IMR-90 (cell line): ENCODE data around the gene BTBD9. TPM values are rescaled to one million over a fixed set of nuclear protein-coding genes. Genes with fewer than 3 reads are reported as not detected.

Experiments
- ATAC-seq: fragments of 200-7000 bp; cut with Tn5 transposase; 2 replicates; pipeline ENCODE4 v1.9.1; 2020; ENCODE audit warnings: low read depth, mild to moderate bottlenecking, moderate library complexity
- BruUV-seq: library from RNA; stranded (reverse); fragments of 400-500 nt; replicated peaks from 2 replicates; lab custom pipeline; 2021; lab: Mats Ljungman, UMichigan
- CTCF ChIA-PET: fragments of 300-600 bp; formaldehyde crosslinking; extraction: SDS; loops from one replicate; lab custom pipeline; 2021; ENCODE audit warnings: antibody characterized with exemption; lab: Yijun Ruan, JAX
- POLR2A ChIA-PET: fragments of 300-600 bp; sonication (Branson Sonifier 250); formaldehyde crosslinking; loops from one replicate; lab custom pipeline; 2022; ENCODE audit warnings: antibody characterized with exemption; ENCODE audit not compliant: unreplicated experiment; lab: Charles Lee
- DNase-seq: peaks from one replicate; pipeline ENCODE4 v3.0.0; 2013
- H2AFZ ChIP-seq: replicated peaks from 2 replicates; pipeline ENCODE3; 2013; ENCODE audit warnings: low read length, mild to moderate bottlenecking; ENCODE audit not compliant: poor library complexity
- H2AK5ac ChIP-seq: 2 replicates; pipeline ENCODE4 v1.6.1; 2013; ENCODE audit warnings: low read depth, low read length, inconsistent platforms
- H2AK9ac ChIP-seq: replicated peaks from 2 replicates; pipeline ENCODE3; 2013; ENCODE audit warnings: mild to moderate bottlenecking, low read depth, low read length, moderate library complexity; ENCODE audit not compliant: poor library complexity
- H2BK120ac ChIP-seq: 2 replicates; pipeline ENCODE4 v1.6.1; 2013; ENCODE audit warnings: low read depth, low read length, inconsistent platforms
- H2BK15ac ChIP-seq: 3 replicates; pipeline ENCODE4 v1.6.1; 2013; ENCODE audit warnings: low read depth, low read length, inconsistent platforms
- H2BK20ac ChIP-seq: 2 replicates; pipeline ENCODE4 v1.6.1; 2013; ENCODE audit warnings: low read depth, mild to moderate bottlenecking, inconsistent platforms, low read length, moderate library complexity
- H2BK5ac ChIP-seq: 2 replicates; pipeline ENCODE4 v1.6.1; 2013; ENCODE audit warnings: mild to moderate bottlenecking, low read depth, low read length, inconsistent platforms; ENCODE audit not compliant: poor library complexity, severe bottlenecking
- H3K14ac ChIP-seq: replicated peaks from 2 replicates; pipeline ENCODE4 v1.6.1; 2013; ENCODE audit warnings: low read depth, low read length, inconsistent platforms
- H3K18ac ChIP-seq: 2 replicates; pipeline ENCODE4 v1.6.1; 2013; ENCODE audit warnings: low read depth, low read length, control low read depth
- H3K23ac ChIP-seq: 2 replicates; pipeline ENCODE4 v1.6.1; 2013; ENCODE audit warnings: low read depth, low read length, inconsistent platforms
- H3K27ac ChIP-seq: 2 replicates; pipeline ENCODE4 v1.5.1; 2013; ENCODE audit warnings: mild to moderate bottlenecking, control low read depth, low read length; ENCODE audit not compliant: insufficient read depth
- H3K27me3 ChIP-seq: 2 replicates; pipeline ENCODE4 v1.6.1; 2013; ENCODE audit warnings: low read length; ENCODE audit not compliant: control insufficient read depth, insufficient read depth
- H3K36me3 ChIP-seq: 2 replicates; pipeline ENCODE4 v1.6.1; 2013; ENCODE audit warnings: low read length, mixed read lengths; ENCODE audit not compliant: control insufficient read depth, insufficient read depth
- H3K4ac ChIP-seq: 2 replicates; pipeline ENCODE4 v1.6.1; 2013; ENCODE audit warnings: low read depth, low read length, inconsistent platforms
- H3K4me1 ChIP-seq: 2 replicates; pipeline ENCODE4 v1.6.1; 2013; ENCODE audit warnings: low read length, mixed read lengths; ENCODE audit not compliant: control insufficient read depth, insufficient read depth
- H3K4me2 ChIP-seq: 2 replicates; pipeline ENCODE4 v1.6.1; 2013; ENCODE audit warnings: low read depth, mild to moderate bottlenecking, control low read depth, low read length, moderate library complexity
- H3K4me3 ChIP-seq: 2 replicates; pipeline ENCODE4 v1.5.1; 2013; ENCODE audit warnings: low read depth, mild to moderate bottlenecking, control low read depth, low read length, moderate library complexity; ENCODE audit not compliant: insufficient read depth
- H3K56ac ChIP-seq: 2 replicates; pipeline ENCODE4 v1.6.1; 2013; ENCODE audit warnings: low read length, inconsistent platforms; ENCODE audit not compliant: insufficient read depth; ENCODE audit errors: extremely low read depth
- H3K79me1 ChIP-seq, 2 experiments: 2 replicates each; pipeline ENCODE4 v1.6.1; 2013; ENCODE audit warnings: low read length in 2 of 2, inconsistent platforms in 1 of 2, low read depth in 1 of 2
- H3K9ac ChIP-seq: 2 replicates; pipeline ENCODE4 v1.6.1; 2013; ENCODE audit warnings: low read depth, low read length, control low read depth
- H3K9me1 ChIP-seq: 2 replicates; pipeline ENCODE4 v1.6.1; 2013; ENCODE audit warnings: low read length, inconsistent platforms; ENCODE audit not compliant: insufficient read depth
- H3K9me3 ChIP-seq: 2 replicates; pipeline ENCODE4 v1.6.1; 2013; ENCODE audit warnings: low read length; ENCODE audit not compliant: control insufficient read depth, insufficient read depth
- H4K20me1 ChIP-seq: 2 replicates; pipeline ENCODE4 v1.6.1; 2013; ENCODE audit warnings: low read length, inconsistent platforms; ENCODE audit not compliant: insufficient read depth
- H4K5ac ChIP-seq: 2 replicates; pipeline ENCODE4 v1.6.1; 2013; ENCODE audit warnings: mild to moderate bottlenecking, low read depth, low read length, control low read depth
- H4K8ac ChIP-seq, 2 experiments: 2 replicates each; pipeline ENCODE4 v1.6.1; 2013; ENCODE audit warnings: low read depth in 2 of 2, low read length in 2 of 2, control low read depth in 1 of 2, inconsistent platforms in 1 of 2
- H4K91ac ChIP-seq: 2 replicates; pipeline ENCODE4 v1.6.1; 2013; ENCODE audit warnings: low read depth, low read length, inconsistent platforms; ENCODE audit not compliant: insufficient read depth
- RAD21 ChIP-seq: IDR thresholded peaks from 2 replicates; pipeline ENCODE4 v1.6.1; 2012; ENCODE audit warnings: low read length, improper control_type of control experiment
- WGBS, 2 experiments: methylation state at CpG; one replicate each; pipeline versions ENCODE4 v1.1.5 to v1.1.7; 2013; ENCODE audit warnings: missing lambda C conversion rate in 2 of 2; ENCODE audit not compliant: insufficient read length in 1 of 2; ENCODE audit errors: extremely low coverage in 2 of 2; 5-methylcytosine and 5-hydroxymethylcytosine counted together
- dilution Hi-C: fragments of 300-500 bp; cut with HindIII; formaldehyde crosslinking; loops from one replicate; pipeline ENCODE4 v1.14.3; 2018; ENCODE audit warnings: low sequenced_read_pairs; ENCODE audit not compliant: unreplicated experiment
- in situ Hi-C: fragments of 300-500 bp; cut with MboI; formaldehyde crosslinking; loops from 3 replicates; pipeline ENCODE4 v1.14.3; 2019; ENCODE audit warnings: low sequenced_read_pairs, inconsistent platforms, mixed read lengths
- intact Hi-C: fragments of 100-400 bp; cut with micrococcal nuclease; formaldehyde crosslinking; loops from 2 replicates; pipeline ENCODE4 v1.10.0; 2022
- polyA plus RNA-seq, 3 experiments: library from polyadenylated mRNA; depleted of rRNA; stranded (reverse); fragments of >200 nt; gene quantifications; 2 replicates each; pipeline ENCODE4 v1.2.3, GENCODE V29; 2012; ENCODE audit warnings: low replicate concordance in 1 of 3
- total RNA-seq: library from RNA; depleted of rRNA; stranded (reverse); fragments of >200 nt; gene quantifications from 2 replicates; pipeline ENCODE4 v1.2.3, GENCODE V29; 2012

The BTBD9 gene
- total and polyA plus RNA-seq, 2 of the 4 experiments (the other 2 are of a cell fraction), result 4.1 to 22.0 TPM

DNA sequence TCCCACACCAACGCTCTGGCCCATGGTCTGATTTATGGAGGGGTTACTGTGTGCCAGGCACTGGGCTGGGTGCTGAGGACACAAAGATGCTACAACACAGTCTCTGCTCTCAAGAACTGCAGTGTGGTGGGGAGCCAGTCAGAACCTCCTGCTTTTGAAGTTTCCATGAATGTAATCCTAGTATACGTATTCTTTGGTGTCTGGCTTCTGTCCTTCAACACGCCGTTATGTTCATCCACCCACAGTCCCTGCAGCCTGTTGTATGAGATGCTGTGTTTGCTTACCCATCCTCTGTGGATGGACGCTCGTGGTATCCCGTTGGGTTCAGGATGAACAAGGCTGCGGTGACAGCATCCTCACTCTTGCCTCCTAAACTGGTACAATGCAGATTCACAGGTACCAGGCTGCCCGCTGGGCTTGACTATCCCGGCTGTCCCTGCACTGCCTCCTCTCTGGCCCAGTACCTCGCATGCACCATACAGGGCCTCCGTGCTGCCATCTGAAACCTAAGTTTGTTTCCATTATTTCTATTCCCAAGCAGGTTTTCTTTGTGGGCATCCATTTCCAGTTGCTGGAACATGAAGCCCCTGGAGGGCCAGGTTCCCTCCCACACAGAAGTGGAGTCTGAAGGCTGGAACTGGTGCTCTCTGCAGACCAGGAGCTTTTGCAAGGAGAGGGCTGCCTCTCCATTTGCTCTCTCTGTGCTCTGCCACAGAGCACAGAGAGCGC lies 455.7 kb downstream of the BTBD9 start:
- WGBS, 2 experiments, result 85% methylated on average over 7 of the region's 13 CpGs; no CpG with 5 or more reads in 1 of the 2 experiments
- H3K27me3 ChIP-seq, result no peaks in the 10 kb centered on the region
- intact Hi-C loops (no loop called here), in situ Hi-C loops (no loop called here), dilution Hi-C loops (no loop called here)
- H4K8ac ChIP-seq, result no peak overlapping the region
- no peak overlapping the region for H2BK15ac ChIP-seq
- no peaks in the 10 kb centered on the region; the same call in 1 of the 2 replicates for H4K20me1 ChIP-seq
- no peak overlapping the region for H4K91ac ChIP-seq
- DNase-seq, result no peak
- H3K4me2 ChIP-seq, result no peak overlapping the region
- H3K4me1 ChIP-seq, result no peaks in the 10 kb centered on the region
- no peak overlapping the region for H3K14ac ChIP-seq
- no peak overlapping the region for H4K5ac ChIP-seq
- no peak overlapping the region for H2BK20ac ChIP-seq
- H3K9me1 ChIP-seq, result peaks cover 7% of the 10 kb centered on the region
- H3K4ac ChIP-seq, result no peak overlapping the region
- no peak for ATAC-seq
- H3K36me3 ChIP-seq, result peaks cover 2% of the 10 kb centered on the region; the same call in 1 of the 2 replicates
- H2AK5ac ChIP-seq, result no peak overlapping the region
- H3K9ac ChIP-seq, result no peak overlapping the region
- H3K23ac ChIP-seq, result no peak overlapping the region
- BruUV-seq, result no TSS peak
- TF ChIP-seq RAD21, result no peak
- CTCF ChIA-PET, result no interaction called here
- H3K27ac ChIP-seq, result no peak overlapping the region
- no peak overlapping the region for H2AK9ac ChIP-seq
- POLR2A ChIA-PET, result no interaction called here
- no peaks in the 10 kb centered on the region for H3K9me3 ChIP-seq
- H3K56ac ChIP-seq, result no peak overlapping the region
- no peak overlapping the region for H2BK5ac ChIP-seq
- no peak overlapping the region for H3K18ac ChIP-seq
- no peak overlapping the region for H3K4me3 ChIP-seq
- H2BK120ac ChIP-seq, result no peak overlapping the region
- H3K79me1 ChIP-seq, result no peaks in the 10 kb centered on the region; a peak in 1 of 4 replicates
- no peak overlapping the region for H2AFZ ChIP-seq
